Large intestine (tissue), 1 donor: Measurements from ENCODE around the gene TRIM24. TPM values are rescaled to one million over a fixed set of nuclear protein-coding genes. Genes with fewer than 3 reads are reported as not detected.

ENCODE experiments used
- polyA plus RNA-seq: library from polyadenylated mRNA; unstranded; fragments of 120-200 nt; gene quantifications from one replicate; pipeline ENCODE4 v1.2.1, GENCODE V29; 2013

Gene TRIM24
- polyA plus RNA-seq, 1 donor = 35.8 TPM

Other genes with a start within 250 kb of the TRIM24 start
- 6.4 TPM for gene SVOPL, start 241.1 kb downstream of the TRIM24 start, polyA plus RNA-seq